HG03060 (cell line): Measurements from ENCODE around the gene SCAND1.
"Not testable (repeated sequence)": the region's sequence is repeated elsewhere in the genome, so short reads cannot be mapped to it uniquely, and the experiment has no call there.

Experiments used
- ATAC-seq: cut with Tn5 transposase; IDR thresholded peaks from one replicate; pipeline ENCODE4 v1.9.1; 2021; ENCODE audit warnings: low read depth, moderate number of reproducible peaks; ENCODE audit not compliant: unreplicated experiment

Gene SCAND1

DNA sequence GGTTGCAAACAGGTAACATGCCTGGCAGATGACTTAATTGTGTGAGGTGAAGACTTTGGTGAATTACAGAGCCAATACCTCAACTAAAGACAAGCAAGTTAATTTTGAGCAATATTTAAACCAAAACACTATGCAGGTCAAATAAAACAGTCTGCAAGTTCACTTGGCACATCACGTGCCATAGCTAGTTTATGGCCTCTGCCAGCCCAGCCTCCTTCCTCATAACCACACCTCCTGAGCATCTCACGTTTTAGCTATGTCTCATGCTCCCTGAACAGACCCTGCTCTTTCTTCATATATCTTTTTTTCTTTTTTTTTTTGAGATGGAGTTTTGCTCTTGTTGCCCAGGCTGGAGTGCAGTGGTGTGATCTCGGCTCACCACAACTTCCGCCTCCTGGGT, 9.6 kb upstream of the SCAND1 start:
- no peak for ATAC-seq

DNA sequence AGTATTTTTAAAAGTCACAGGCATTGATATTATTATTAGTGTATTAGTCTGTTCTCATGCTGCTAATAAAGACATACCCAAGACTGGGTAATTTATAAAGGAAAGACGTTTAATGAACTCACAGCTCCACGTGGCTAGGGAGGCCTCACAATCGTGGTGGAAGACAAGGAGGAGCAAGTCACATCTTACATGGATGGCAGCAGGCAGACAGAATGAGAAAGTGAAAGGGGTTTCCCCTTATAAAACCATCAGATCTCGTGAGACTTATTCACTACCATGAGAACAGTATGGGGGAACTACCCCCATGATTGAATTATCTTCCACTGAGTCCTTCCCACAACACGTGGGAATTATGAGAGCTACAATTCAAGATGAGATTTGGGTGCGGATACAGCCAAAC, 5.0 kb upstream of the SCAND1 start:
- ATAC-seq = not testable (repeated sequence)

GRCh38 chr20:35956616-35957015, 2.3 kb upstream of the SCAND1 start:
- ATAC-seq = no peak

- ATAC-seq = no peak
Observed at GRCh38 chr20:35954907-35955251, 577 bp upstream of the SCAND1 start.

DNA sequence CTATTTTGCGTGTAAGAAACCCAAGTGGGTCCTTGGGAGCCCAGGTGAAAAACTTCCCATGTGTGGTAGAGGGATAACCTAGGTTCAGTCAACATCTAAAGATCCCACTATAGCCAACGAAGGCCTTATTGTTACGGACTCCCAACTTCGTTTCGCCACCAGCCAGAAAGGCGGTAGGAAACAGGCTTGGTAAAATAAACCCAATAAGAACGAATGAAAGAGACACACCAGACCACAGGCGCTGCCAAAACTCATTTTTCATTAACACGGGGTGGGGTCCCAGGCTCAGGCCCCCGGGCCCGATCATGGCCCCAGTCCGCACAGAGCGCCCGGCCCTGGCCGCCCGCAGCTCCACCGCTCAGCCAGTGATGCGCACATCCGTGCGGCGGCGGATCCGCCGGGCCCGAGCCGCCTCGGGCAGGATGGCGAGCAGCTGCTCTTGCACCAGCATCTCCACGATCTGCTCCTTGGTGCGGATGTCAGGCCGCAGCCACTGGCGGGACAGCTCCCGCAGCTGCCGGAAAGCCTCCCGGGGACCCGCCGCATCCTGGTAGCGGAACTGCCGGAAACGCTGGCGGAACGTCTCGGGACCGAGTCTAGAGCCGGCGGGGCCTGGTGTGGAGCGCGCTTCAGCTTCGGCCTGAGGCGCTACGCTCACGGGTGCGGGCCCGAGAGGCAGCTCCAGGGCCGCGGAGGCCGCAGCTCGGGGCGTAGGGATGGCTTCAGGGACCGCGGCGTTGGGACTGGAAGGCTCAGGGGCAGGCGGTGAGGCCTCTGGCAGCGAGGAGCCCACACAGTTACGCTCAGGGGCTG, 709 bp downstream of the SCAND1 start:
- peak; percentile 9 for ATAC-seq

- ATAC-seq = no peak
Observed at GRCh38 chr20:35952480-35953386, 1.6 kb downstream of the SCAND1 start.

DNA sequence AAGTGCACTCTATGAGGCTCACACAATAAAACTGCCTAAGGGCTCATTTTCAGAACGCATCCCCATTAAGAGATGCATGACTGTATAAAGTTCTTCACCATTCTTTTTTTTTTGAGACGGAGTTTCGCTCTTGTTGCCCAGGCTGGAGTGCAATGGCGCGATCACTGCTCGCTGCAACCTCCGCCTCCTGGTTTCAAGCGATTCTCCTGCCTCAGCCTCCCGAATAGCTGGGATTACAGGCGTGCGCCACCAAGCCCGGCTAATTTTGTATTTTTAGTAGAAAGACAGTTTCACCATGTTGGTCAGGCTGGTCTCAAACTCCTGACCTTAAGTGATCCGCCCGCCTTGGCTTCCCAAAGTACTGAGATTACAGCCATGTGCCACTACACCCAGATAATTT, 2.2 kb downstream of the SCAND1 start:
- ATAC-seq = not testable (repeated sequence)

GRCh38 chr20:35950093-35950492, 4.2 kb downstream of the SCAND1 start:
- ATAC-seq = no peak

DNA sequence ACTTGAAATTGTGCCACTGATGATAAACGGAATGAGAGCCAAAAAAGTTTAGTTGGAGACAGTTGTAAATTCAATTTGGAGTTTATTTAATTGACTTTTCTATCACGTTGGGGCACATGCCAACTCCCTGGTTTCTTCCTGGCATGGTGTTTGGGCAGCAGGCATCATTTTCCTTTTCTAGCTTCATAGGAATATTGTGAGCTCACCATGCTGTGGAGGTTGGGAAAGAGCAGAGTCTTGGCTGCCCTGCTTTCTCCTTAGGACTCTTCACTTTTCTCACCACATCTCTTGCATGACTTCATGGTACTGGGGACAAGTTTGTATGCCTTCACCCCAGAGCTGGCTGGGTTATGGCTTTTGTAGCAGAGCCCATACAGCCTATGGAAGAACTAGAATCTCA, 6.4 kb downstream of the SCAND1 start:
- no peak for ATAC-seq

DNA sequence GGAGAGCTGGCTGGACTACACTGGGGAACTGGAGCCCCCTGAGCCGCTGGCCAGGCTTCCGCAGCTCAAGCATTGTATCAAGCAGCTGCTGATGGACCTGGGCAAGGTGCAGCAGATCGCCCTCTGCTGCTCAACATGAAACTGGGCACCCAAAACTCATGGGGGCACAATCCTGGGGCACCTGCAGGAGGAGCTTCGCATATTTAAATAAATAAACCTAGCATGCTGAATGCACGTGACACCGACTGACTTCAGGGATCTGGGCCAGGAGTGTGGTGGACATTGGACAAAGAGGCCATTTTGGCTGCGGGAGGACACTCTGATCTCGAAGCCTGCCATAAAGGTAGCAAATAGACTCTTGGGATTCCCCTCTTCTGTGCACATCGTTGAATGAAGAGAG, 6.8 kb downstream of the SCAND1 start:
- no peak for ATAC-seq

DNA sequence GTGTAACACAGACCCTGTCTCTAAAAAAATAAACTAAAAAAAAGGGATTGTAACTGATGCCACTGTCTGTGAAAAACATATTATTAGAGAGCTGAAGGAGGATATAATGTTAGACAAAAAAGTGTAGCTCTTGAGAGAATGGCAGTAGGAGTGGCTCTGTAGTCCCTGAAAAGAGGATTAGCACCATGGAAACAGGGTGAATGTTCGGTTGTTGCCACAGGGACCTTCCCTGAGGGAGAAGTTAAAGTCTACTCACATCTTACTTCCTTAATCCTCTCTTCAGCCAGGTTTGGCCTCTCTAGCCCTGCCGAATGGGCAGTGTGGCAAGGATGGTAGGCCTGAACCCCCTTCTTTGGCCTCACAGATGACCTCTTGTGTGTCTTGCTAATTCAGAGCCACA, 12.1 kb downstream of the SCAND1 start:
- ATAC-seq = no peak

DNA sequence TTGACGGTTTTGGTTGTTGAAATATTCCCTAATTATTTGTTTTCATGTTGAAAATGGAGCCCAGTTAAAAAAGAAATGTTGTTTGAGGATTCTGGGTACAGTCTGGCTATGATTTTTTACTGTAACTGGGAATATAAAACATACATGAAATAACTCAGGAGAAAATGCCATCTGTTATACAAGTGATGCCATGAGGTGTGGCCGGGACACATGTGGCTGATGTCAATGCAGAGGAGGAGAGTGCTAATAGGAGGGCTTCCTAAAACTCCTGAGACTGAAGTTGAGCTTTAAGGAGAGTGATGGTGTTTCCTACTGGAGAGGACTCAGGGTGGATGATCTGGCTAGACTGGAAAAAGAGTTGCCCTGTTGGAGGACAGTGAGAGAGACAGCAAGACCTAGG, 12.7 kb downstream of the SCAND1 start:
- ATAC-seq = no peak

DNA sequence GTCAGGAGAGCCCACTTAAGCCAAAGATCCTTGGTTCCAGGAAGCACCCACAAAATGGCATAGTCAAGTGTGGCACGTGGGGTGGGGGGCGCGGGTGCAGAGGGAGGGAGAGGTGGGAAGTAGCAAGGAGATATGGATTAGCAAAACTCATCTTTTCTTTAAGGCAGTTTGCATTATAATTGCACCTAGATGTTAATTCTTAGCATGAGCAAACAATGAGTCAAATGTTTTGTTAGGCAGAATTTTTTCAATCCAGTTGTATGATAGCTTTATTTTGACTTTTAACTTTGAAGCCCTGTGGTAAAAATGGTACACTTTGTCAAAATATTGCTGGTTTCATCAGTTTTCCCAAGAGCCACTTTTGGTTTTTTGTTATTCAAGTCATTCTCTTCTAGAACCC, 15.0 kb downstream of the SCAND1 start:
- no peak for ATAC-seq

DNA sequence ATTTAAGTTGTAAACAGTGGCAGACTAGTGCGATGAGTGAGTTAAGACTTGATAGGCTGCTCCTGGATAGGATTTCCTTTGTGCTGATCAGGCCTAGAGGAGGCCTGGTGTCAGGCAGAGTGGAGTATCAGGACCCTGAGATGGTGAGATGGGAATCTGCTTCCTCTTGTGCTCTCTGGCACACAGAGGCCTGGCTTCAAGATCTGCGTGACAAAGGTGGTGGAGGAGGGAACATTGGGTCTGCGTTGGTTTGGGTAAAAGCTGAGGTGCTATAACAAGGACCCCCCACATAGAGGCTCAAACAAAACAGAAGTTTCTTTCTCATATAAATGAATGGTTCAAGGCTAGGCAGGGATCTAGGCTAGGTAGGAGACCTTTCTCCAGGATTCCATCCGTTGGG, 20.3 kb downstream of the SCAND1 start:
- no peak for ATAC-seq

DNA sequence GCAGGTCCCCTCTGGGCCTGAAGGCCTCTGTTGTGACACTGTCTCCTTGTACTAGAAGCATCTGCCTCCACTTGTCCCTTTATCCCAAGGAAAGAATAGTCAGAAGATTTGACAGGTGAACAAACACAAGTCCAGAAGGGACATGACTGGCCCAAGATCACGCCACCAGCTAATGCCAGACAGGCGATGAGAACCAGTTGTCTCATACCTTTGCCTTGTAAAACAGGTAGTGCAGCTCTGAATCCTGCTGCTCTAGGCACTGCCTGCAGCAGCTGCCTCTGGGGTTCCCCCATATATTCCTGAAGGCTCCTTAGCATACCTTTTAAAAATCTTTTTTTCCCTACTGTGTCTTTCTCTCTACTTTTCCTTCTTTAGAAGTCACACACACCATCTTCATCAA, 25.0 kb downstream of the SCAND1 start:
- no peak for ATAC-seq

DNA sequence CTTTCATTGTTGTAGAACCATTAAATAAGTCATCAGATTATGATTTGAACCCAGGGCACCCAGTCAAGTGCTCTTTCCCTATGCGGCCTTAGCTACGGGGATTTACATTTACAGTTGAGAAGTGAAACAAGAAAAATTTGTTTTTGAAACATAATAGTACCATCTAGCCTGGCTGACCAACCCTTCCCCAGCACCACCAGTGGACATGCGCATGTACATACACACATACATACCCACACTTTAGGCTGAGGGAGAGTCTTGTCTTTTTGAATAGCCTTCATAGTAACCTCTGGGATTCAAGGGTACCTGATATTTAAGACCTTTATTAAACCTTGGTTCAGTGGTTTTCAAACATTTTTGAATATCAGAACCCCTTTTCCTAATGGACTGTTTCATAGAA, 33.8 kb downstream of the SCAND1 start:
- ATAC-seq = no peak

- no peak for ATAC-seq
Observed at GRCh38 chr20:35918021-35918420, 36.3 kb downstream of the SCAND1 start.

- ATAC-seq = no peak
Observed at GRCh38 chr20:35917077-35917476, 37.2 kb downstream of the SCAND1 start.

- ATAC-seq = no peak
Observed at GRCh38 chr20:35912881-35913280, 41.4 kb downstream of the SCAND1 start.

DNA sequence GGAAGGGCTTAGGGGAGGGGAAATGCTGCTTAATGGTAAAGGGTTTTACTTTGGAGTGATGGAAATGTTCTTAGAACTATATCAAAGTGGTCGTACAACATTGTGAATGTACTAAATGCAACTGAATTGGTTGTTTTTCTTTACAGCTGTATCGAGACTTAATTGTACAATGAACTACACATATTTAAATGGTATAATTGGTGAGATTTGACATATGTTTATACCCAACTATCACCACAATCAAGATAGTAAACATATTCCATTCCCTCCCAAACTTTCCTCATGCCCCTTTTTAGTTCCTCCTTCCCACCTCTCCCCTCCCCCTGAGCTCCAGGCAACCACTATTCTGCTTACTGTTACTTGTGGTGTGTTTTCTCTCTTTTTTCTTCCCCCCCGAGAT, 44.0 kb downstream of the SCAND1 start:
- no peak for ATAC-seq

DNA sequence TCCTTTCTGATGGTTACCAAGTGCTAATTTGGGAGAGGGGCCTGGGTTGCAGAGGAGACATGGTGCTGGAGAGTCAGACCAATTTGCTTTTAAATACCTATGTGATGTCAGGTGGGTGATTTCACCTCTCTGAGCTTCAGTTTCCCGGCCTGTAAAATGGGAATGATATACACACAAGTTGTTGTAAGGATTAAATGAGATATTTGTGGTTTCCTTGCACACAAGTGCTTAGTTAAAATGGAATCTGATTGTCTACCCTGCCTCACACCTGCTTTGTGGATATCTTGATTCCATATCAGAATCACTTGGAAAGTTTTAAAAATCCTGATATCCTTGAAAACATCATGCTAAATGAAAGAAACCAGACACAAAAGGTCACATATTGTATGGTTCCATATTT, 44.5 kb downstream of the SCAND1 start:
- no peak for ATAC-seq

- ATAC-seq = no peak
Observed at GRCh38 chr20:35909176-35909575, 45.1 kb downstream of the SCAND1 start.
